NCI-H748 (cell line): ENCODE data around the gene ARHGAP4.

Source experiments
- DNase-seq: peaks from one replicate; lab custom pipeline; 2025; ENCODE audit not compliant: unreplicated experiment; lab: John Stamatoyannopoulos, UW

Gene ARHGAP4

DNA sequence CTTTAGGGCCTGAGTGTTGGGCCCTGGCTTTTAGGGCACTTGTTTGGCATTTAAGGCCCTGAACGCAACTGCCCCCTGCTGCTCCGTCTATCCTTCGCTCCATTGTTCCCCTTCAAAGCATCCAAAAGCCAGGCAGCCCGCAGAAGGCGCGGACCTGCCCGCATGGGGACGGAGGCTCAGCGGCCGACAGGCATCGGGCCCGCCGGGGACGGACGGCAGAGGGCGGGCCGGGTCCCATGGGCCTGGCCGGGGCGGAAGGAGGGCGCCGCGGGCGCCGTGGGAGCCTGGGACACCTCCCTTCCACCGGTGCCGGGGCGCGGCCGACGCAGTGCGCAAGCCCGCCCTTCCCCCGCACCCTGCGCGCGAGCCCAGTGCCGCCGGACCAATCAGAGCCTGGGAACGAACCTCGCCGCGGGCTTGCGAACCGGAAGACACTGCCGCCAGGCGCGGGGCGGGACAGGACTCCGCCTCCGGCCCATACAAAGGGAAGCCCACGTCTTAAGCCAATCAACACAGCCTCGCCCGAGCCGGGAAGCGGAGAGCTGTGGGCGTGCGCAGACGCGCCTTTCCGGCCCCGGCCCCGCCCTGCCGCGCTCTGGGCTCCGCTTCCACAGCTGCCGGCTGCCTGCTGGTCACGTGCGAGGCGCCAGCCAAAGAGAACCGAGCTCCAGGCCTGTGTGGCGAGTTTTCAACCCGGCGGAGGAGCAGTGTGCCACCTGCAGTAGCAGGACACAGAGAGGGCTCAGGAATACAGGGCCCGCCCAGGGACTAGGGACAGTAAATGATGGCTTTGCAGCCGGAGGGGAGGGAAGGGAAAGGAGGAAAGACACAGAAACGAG lies 2.1 kb upstream of the ARHGAP4 start:
- DNase-seq, result peak; percentile 98

DNA sequence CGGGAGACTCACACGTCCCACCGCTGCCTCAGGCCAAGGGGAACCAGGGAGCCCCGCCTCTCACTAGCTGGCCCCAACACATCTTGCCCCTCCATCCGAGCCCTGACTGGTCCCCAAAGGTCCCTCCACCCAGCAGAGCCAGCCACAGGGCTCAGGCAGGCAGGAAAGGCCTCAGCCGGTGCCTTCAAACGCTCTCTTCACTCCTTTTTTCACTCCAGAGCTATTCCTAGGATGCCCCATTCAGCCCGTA lies 1.5 kb upstream of the ARHGAP4 start:
- DNase-seq, result no peak

GRCh38 chrX:153926858-153927671 lies 1.0 kb upstream of the ARHGAP4 start:
- DNase-seq, result peak; percentile 69

- no peak for DNase-seq
Observed at GRCh38 chrX:153926552-153926857, 441 bp upstream of the ARHGAP4 start.

DNA sequence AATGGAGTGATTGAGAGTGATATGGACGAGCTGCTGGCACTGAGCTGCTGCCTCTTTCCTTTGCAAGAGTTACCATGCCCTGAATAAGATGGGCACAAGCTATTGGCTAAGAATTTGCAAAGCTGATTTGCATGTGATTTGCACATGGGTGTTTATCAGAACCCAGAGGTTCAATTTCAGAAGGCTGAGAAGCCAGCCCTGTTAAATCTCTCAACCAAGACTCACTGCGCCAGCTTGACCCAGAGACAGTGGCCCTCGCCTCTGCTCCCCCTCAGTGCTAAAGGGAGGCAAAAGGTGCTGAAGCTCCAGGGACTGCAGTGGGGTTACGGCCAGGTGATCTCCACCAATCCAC lies 701 bp downstream of the ARHGAP4 start:
- DNase-seq, result no peak

DNA sequence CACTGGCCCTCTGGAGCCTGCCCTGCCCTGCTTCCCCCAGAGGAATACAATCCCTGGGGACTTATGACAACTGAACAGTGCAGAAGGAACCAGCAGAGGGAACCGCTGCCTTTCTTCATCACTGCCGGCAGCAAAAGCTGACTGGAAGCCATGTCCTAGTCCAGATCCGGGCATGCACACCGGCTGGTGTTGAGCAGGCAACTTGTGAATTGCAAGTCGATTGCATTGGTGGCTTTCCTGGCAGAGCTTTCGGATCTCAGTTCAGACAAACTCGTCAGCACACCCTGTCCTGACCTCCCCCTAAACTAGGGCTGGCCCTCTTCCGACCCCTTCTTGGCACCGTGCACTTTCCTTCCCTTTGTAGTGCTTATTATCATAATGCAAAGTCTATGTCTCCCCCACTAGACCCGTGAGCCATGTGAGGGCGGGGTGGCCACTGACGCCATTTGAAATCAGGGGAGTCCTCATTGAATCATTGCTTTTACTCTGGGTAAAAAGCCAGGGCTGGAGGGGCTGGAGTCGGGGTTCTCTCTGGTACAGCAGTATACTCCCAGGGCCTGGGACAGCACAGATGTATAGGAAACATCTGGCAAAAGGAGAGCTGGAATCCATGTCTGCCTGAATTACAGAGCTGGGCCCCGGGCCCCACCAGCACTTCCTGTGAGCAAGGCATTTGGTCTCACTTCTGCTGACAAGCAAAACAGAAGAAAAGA lies 1.8 kb downstream of the ARHGAP4 start:
- peak; percentile 40 for DNase-seq

DNA sequence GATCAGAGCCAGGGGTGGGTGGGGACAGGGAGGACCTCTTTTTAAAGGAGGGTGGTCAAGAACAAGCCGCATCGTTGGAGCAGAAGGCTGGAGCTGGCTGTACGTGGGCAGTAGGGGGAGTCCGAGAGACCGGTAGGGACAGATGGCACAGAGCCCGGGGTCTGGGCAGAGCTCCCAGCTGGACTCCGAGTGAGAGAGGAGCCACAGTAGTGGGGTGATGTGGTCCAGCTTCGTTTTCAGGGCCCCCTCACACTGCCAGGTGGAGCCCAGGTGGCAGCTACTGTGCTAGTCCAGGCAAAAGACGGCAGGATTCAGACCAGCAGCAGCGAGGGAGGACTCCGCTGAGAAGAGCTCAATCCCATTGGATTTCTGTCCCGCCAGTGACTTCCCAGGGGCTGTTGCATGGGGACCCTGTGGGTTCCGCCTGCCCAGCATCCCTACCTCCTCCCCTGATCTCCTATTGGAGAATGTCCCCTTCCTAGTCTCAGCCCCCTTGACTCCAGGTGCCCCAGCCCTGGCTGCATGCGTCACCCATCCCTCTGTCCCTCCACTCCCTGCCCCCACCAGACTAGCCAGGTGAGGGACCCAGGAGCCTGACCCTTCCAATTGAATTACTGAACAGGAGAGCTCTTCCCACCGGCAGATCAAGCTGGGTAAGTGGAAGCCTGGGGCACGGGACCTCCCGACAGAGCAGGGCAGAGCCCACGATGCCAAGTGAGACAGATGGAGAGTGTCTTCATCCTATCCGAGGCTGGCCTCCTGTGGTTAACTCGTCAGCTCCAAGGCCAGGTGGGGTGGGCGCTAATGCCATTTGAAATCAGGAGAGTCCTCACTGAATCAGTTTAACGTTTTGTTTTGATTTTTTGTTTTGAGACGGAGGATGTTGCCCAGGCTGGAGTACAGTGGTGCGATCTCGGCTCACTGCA lies 2.9 kb downstream of the ARHGAP4 start:
- peak; percentile 57 for DNase-seq

- DNase-seq, result no peak
Observed at GRCh38 chrX:153921511-153922446, 4.3 kb downstream of the ARHGAP4 start.

- no peak for DNase-seq
Observed at GRCh38 chrX:153921070-153921469, 5.0 kb downstream of the ARHGAP4 start.

DNA sequence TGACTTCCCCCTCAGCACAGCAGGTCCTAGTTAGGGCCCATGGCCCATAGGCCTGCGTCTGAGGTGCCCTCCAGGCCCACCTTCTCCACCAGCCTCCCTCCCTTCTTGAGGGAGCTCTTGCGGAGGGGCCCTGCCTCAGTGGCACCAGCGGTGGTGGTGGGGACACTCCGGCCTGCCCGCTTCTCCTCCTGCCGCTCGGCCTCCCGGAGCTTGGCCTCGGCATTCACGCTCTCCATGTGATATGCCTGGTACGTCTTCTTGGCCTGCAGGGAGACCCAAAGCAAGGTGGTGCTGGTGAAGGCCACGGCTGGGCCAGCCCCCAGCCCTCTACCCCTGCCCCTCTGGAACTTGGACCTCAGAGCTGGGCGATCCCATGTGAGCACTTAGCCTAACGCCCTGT lies 5.5 kb downstream of the ARHGAP4 start:
- no peak for DNase-seq

DNA sequence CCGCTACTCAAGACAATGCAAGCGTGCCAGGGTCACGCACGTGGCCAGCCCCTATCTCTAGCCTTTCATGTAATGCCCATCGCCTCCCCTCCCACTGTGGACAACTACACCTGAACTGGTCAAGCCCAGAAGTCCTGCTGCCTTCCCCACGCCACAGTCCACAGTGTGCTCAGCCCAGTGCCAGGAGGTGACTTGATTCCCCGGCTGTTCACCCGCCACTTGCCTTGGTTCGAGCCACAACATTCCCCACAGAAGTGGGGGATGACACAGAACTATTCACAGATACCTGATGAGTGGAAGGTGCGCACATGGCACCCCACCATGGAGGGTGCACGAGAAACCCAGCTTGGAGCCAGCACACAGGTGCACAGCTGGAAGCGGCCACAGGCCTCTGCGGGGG lies 6.8 kb downstream of the ARHGAP4 start:
- no peak for DNase-seq

DNA sequence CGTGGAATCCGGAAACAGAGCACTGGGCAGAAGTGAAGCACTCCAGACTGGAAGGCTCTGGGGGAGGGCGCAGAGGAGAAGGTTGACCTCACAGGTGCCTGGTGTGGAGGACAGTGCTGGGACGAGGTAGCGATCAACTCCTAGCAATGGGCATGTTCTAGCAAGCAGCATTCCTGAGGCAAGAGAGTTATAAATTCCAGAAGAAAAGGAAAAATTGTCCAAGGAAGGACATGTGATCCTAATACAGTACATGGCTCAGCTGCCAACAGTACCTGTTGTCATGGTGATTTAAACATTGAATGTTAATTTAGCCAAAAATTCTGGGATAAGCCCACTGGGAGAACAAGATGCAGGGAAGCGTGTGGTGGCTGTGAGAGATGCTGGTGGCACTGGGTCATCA lies 8.2 kb downstream of the ARHGAP4 start:
- DNase-seq, result no peak

GRCh38 chrX:153913701-153914100 lies 12.4 kb downstream of the ARHGAP4 start:
- DNase-seq, result no peak

GRCh38 chrX:153913211-153913610 lies 12.9 kb downstream of the ARHGAP4 start:
- no peak for DNase-seq

- DNase-seq, result no peak
Observed at GRCh38 chrX:153911798-153912197, 14.3 kb downstream of the ARHGAP4 start.

DNA sequence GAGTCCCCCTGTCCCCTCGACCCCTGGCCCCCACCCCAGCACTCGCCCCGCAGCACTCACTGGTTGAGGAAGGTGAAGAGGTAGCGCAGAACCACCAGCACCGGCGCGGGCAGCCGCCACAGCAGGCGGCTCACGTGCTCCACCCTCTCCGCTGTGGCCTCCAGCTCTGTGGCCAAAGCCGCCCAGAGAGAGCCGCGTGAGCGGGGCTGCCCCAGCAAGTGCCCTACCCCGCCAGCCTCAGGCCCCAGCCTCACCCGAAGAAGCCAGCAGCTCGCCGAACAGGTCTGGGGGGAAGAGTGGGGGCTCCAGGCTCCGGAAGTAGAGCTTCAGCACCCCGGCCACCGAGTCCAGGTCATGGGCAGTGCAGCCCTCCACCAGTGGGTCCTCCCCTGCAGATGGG lies 15.6 kb downstream of the ARHGAP4 start:
- no peak for DNase-seq

GRCh38 chrX:153909980-153910360 lies 16.1 kb downstream of the ARHGAP4 start:
- DNase-seq, result no peak

DNA sequence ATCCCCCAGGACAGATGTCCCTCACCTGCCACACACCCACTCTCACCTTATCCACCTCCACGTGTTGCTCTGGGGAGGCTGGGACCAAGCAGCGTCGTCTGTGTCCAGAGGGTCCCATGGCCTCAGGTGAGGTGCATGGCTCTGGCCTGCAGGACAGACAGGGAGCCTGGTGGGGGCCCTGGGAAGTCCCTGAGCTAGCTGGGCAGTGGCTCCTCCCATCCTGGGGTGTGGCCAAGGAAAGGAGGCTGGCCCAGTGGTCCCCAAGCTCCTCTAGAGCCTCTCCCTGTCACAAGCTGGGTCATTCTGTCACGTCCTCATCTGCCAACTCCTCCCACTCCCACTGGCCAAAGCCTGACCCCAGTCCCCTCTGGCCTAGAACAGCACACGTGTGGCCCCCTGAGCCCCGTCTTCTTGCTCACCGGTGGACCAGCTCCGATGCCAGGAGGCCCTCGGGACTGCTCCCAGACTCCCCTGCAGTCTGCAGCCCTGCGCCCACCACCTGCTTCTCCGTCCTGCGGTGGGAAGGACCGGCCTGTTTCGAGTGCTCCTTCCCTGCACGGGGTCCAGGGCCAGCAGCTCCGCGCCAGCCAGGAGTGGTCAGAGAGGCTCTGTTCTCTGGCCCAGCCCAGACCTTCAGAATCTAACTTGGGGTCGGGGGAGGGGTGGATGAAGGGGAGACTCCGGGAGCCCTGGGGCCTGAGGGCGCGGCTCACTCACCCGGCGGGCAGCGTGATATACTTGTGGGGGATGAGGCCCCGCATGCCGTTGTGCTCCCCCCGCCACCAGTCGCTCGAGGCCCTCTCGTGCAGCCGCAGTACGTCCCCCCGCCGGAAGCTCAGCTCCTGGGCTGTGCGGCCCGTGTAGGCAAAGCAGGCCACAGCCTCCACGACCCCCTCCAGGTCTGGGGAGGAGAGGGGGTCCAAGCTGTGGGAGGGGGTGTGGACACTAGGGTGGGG lies 16.8 kb downstream of the ARHGAP4 start:
- no peak for DNase-seq
